BLaER1 (cell line): ENCODE measurements around the gene CRKL.

Experiments
- H3K27ac ChIP-seq: shearing (Covaris generic); formaldehyde crosslinking; 2 replicates; pipeline ENCODE4 v1.8.1; 2022
- H3K27me3 ChIP-seq: shearing (Covaris generic); formaldehyde crosslinking; 2 replicates; pipeline ENCODE4 v1.8.1; 2022
- H3K36me3 ChIP-seq: shearing (Covaris generic); formaldehyde crosslinking; 2 replicates; pipeline ENCODE4 v1.8.1; 2022
- H3K4me1 ChIP-seq: shearing (Covaris generic); formaldehyde crosslinking; 2 replicates; pipeline ENCODE4 v1.8.1; 2022
- H3K4me2 ChIP-seq: shearing (Covaris generic); formaldehyde crosslinking; 2 replicates; pipeline ENCODE4 v1.8.1; 2022
- H3K4me3 ChIP-seq: shearing (Covaris generic); formaldehyde crosslinking; 2 replicates; pipeline ENCODE4 v1.8.1; 2022
- H3K9ac ChIP-seq: shearing (Covaris generic); formaldehyde crosslinking; 2 replicates; pipeline ENCODE4 v1.8.1; 2022
- H3K9me3 ChIP-seq: shearing (Covaris generic); formaldehyde crosslinking; 2 replicates; pipeline ENCODE4 v1.8.1; 2022
- H4K20me1 ChIP-seq: shearing (Covaris generic); formaldehyde crosslinking; 2 replicates; pipeline ENCODE4 v1.8.1; 2022
- Cebpa-rat ChIP-seq: shearing (Covaris generic); IDR thresholded peaks from 2 replicates; pipeline ENCODE4 v1.8.1; 2022

CRKL gene, protein sequence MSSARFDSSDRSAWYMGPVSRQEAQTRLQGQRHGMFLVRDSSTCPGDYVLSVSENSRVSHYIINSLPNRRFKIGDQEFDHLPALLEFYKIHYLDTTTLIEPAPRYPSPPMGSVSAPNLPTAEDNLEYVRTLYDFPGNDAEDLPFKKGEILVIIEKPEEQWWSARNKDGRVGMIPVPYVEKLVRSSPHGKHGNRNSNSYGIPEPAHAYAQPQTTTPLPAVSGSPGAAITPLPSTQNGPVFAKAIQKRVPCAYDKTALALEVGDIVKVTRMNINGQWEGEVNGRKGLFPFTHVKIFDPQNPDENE

DNA sequence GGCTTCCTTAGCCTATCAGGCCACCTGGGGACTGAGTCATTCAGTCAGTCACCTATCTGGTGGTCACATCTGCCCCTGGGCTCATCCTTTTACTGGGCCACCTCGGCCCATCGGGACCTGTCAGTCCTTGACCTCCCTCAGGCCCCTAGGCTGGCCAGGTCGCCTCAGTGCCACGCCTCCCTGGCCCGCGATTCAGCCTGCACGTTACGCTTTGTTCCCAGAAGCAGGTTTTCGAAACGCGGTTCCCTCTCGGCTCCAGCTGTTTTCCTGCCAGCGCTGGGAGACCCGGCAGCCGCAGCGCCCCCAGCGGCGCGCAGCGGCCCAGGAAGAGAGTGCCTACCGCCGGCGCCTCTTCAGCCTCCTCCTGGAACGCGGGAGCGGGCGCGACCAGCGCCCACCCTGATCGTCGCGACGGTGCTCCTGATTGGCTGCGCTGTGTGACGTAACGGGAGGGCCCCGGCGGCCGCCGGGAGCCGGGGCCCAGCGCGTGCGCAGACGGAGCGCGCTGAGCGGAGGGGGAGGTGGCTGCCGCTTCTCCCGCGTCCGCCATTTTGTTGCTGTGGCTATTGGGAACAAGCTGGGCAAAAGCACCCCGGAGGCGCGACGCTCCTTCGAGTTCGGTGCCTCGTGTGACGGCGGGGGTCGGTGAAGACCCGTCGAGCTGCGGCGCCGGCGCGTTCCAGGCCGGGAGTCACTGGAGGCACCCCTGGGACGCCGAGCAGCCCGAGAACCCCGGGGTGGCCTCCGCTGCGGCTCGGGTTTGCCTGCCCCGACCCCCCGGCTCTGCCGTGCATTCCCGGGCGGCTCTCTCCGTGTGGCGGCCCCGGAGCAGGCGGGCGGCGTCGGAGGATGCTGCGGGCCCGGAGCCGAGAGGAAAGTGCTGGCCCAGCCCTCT lies at the start of gene CRKL:
TSS of gene CRKL (plus strand) at position 492 of the 895 bp plus-strand sequence. CDS start 528 bp downstream, outside the sequence.
- no peaks in the 10 kb centered on the region for H3K9me3 ChIP-seq
- H3K27me3 ChIP-seq, result no peaks in the 10 kb centered on the region
- H3K9ac ChIP-seq, result peak within 1 kb of the TSS; percentile 97
- peak within 1 kb of the TSS; percentile 96 for H3K27ac ChIP-seq
- H3K4me1 ChIP-seq, result peaks cover 25% of the 10 kb centered on the region
- no peak for TF ChIP-seq Cebpa-rat
- peak within 1 kb of the TSS; percentile 97 for H3K4me2 ChIP-seq
- peaks cover 2% of the 10 kb centered on the region; the same call in 1 of the 2 replicates for H3K36me3 ChIP-seq
- peaks cover 47% of the 10 kb centered on the region for H4K20me1 ChIP-seq
- H3K4me3 ChIP-seq, result peak within 1 kb of the TSS; percentile 95

DNA sequence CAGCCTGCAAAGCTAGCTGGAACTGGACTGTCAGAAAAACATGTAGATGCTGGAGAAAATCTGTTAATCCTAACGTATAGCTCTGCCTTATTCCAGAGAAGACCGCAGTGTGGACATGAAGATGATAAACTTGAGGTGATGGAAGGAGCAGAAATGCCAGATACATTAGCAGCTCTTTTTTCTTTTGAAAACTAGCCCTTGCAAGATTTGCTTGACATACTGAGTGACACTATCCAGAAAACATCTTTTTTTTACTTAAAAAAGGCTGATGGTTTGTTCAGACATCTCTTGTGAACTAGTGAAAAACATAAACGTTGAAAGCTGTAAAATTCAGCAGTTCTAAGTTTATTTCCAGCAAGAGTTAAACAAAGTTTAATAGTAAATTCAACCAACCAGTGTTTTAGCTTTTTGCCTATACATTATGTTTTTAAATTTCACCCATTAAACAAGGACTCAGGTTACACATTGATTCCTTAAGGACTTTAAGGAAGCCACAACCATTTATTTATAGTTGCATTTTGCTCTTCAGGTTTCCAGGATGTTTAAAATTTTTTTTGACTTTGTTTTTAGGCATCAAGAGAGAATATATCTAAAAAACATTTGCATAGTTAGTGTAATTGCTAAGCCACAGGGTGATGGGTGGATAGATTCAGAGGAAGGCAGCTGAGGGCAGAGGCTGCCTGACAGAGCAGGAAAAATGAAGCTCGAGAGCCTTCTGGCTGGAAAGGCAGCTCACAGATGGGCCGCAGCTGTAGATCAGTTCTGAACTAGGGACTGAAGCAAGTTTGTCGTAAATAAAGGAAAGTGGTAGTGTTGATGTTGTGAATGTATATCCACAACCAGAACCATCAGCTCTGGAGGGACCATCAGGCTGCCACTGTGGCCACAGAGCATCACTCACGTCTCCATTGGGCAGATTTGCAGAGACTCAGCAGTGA lies 48.9 kb upstream of the CRKL start:
- Histone ChIP-seq H3K9me3 (no peaks in the 10 kb centered on the region), H3K36me3 (peaks cover 83% of the 10 kb centered on the region), H3K4me2 (no peak overlapping the region), H4K20me1 (peaks cover 52% of the 10 kb centered on the region), H3K27ac (no peak overlapping the region), H3K9ac (0 out of 2 replicates have a peak overlapping the region, but pooled peaks have one; percentile 20), H3K4me3 (no peak overlapping the region), H3K27me3 (no peaks in the 10 kb centered on the region), H3K4me1 (peaks cover 29% of the 10 kb centered on the region)
- TF ChIP-seq Cebpa-rat, result no peak

DNA sequence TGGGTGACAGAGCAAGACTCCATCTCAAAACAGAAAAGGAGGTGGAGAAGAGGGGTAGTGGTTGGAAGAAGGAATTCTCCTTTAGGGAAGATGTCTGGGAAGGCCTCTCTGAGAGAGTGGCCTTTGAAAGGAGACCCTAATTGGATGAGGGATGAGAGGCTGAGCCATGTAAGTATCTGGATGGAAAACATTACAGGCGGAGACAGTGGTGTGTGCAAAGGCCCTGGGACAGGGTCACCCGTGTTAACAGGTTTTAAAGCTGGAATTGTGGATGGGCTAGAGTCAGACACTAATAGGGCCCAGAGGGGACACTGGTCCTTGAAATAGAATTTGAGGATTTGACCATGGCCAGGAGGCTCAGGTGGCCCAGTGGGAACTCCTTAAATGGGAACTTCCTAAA lies 48.0 kb upstream of the CRKL start:
- H3K4me3 ChIP-seq, result no peak overlapping the region
- no peak for TF ChIP-seq Cebpa-rat
- no peak overlapping the region for H3K9ac ChIP-seq
- H3K9me3 ChIP-seq, result no peaks in the 10 kb centered on the region
- H3K27ac ChIP-seq, result no peak overlapping the region
- H3K27me3 ChIP-seq, result no peaks in the 10 kb centered on the region
- H4K20me1 ChIP-seq, result peaks cover 43% of the 10 kb centered on the region
- H3K4me2 ChIP-seq, result no peak overlapping the region
- H3K36me3 ChIP-seq, result peaks cover 82% of the 10 kb centered on the region
- peaks cover 29% of the 10 kb centered on the region for H3K4me1 ChIP-seq

DNA sequence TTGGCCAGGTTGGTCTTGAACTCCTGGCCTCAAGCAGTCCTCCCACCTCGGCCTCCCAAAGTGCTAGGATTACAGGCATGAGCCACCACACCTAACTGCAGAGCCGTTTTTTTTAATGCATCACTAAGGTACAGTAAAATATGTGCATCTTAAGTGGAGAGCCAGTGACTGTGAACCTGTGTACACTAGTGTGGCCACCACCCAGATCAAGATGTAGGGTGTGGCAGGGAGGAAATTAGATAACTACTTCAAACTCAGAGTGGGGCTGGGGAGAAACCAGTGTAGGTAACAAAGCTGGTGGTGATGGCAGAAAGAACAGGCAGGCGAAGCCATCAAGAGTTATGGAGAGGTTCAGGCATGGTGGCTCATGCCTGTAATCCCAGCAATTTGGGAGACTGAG lies 44.0 kb upstream of the CRKL start:
- 0 out of 2 replicates have a peak, but pooled peaks cover 4% of the 10 kb centered on the region for H4K20me1 ChIP-seq
- no peak overlapping the region for H3K4me3 ChIP-seq
- no peaks in the 10 kb centered on the region for H3K27me3 ChIP-seq
- H3K9me3 ChIP-seq, result no peaks in the 10 kb centered on the region
- no peak overlapping the region for H3K9ac ChIP-seq
- H3K4me1 ChIP-seq, result peaks cover 16% of the 10 kb centered on the region
- H3K36me3 ChIP-seq, result peaks cover 84% of the 10 kb centered on the region
- TF ChIP-seq Cebpa-rat, result no peak
- H3K4me2 ChIP-seq, result no peak overlapping the region
- H3K27ac ChIP-seq, result no peak overlapping the region

DNA sequence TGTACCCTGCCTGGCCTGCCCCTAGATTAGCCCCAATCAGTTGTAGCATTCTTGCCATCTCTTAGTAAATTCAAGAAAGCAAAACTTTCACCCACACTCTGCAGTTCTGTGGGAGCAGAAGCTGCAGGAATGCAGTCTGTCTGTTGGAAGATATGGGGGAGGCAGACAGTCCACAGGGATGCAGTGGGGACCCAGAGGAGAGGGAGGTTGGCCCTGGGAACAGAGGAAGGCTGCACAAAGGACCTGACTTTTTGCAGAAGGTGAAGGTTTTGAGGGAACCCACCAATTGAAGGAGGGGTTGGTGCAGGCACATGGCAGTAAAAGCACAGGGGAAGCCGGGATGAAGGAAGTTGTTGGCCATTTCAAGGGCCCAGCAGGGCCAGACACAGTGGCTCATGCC lies 41.9 kb upstream of the CRKL start:
- H3K27me3 ChIP-seq, result no peaks in the 10 kb centered on the region
- H4K20me1 ChIP-seq, result no peaks in the 10 kb centered on the region
- H3K9ac ChIP-seq, result no peak overlapping the region
- H3K4me3 ChIP-seq, result no peak overlapping the region
- no peaks in the 10 kb centered on the region for H3K9me3 ChIP-seq
- peaks cover 76% of the 10 kb centered on the region for H3K36me3 ChIP-seq
- H3K4me2 ChIP-seq, result no peak overlapping the region
- TF ChIP-seq Cebpa-rat, result no peak
- H3K4me1 ChIP-seq, result peaks cover 10% of the 10 kb centered on the region
- no peak overlapping the region for H3K27ac ChIP-seq

DNA sequence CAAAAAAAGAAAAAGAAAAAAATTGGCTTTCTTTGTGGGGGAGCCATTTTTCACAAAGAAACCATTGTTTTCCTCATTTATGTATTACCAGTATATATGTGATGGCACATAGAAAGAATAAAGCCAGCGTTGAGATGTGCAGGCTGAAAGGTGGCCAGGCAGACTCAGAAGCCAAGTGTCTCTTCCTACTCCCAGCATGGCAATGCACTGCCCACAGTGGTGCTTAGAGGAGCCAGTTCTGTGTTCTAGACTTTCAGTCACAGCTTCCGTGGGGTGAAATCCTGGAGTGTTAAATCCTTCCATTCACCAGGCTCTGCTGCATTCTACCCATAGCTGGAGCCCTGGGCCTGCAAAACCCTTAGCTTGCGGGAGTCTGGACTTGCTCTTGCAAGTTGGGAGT lies 39.5 kb upstream of the CRKL start:
- no peak for TF ChIP-seq Cebpa-rat
- no peak overlapping the region for H3K9ac ChIP-seq
- H3K27me3 ChIP-seq, result no peaks in the 10 kb centered on the region
- H3K4me1 ChIP-seq, result peaks cover 10% of the 10 kb centered on the region
- no peak overlapping the region for H3K4me3 ChIP-seq
- peaks cover 80% of the 10 kb centered on the region for H3K36me3 ChIP-seq
- H4K20me1 ChIP-seq, result no peaks in the 10 kb centered on the region
- no peaks in the 10 kb centered on the region for H3K9me3 ChIP-seq
- H3K27ac ChIP-seq, result no peak overlapping the region
- H3K4me2 ChIP-seq, result no peak overlapping the region

DNA sequence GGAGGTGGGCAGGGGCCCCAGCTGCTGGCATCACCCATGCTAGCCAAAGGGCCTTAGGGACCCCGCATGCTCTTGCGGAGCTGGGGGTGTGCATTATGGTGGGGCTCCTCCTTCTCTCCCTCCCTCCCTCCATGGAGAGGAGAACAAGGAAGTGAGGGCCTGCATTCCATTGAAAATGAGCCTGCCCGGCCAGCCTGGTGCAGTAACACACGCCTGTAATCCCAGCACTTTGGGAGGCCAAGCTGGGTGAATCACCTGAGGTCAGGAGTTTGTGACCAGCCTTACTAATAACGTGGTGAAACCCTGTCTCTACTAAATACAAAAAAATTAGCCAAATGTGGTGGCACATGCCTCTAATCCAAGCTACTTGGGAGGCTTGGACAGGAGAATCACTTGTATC lies 36.0 kb upstream of the CRKL start:
- H4K20me1 ChIP-seq, result no peaks in the 10 kb centered on the region
- peaks cover 82% of the 10 kb centered on the region for H3K36me3 ChIP-seq
- no peaks in the 10 kb centered on the region for H3K27me3 ChIP-seq
- H3K27ac ChIP-seq, result no peak overlapping the region
- H3K9me3 ChIP-seq, result no peaks in the 10 kb centered on the region
- H3K4me1 ChIP-seq, result peaks cover 7% of the 10 kb centered on the region
- TF ChIP-seq Cebpa-rat, result no peak
- H3K9ac ChIP-seq, result no peak overlapping the region
- no peak overlapping the region for H3K4me3 ChIP-seq
- H3K4me2 ChIP-seq, result no peak overlapping the region

DNA sequence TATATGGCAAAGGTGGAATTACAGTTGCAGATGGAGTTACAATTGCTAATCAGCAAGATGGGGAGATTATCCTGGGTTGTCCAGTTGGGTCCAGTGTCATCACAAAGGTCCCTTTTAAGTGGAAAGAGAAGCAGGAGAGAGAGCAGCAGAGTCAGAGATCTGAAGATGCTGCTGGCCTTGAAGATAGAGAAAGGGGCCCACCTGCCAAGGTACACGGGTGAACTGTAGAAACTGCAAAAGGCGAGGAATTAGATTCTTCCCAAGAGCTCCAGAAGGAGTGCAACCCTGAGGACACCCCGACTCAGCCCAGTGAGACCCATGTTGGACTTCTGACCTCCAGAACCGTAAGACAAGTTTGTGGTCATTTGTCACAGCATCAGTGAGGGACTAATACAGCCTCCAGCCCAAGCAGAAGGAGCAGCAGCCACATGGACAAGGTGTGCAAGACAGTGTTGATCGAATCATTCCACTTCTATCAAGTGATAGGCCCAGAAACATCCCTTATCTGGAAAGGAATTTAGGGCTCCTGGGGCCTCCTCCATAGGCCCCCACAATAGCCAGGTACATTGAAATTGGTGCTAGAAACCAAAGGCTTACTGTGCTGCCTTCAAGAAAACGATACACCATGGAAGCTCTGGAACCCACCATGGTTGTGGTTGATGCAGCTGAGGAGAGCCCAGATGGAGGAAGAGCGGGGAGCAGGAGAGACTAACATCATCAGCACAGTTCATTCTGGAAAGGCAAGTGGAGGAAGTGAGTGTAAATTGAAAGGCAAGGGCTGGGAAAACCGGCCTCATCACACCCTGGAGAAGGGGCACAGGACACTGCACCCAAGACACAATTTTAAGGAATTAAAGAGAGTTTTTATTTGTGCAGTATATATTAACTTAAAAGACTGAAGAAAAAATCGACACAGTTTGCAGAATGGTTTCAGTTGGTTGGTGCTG lies 35.1 kb upstream of the CRKL start:
- TF ChIP-seq Cebpa-rat, result no peak
- Histone ChIP-seq H3K9ac (no peak overlapping the region), H3K27ac (no peak overlapping the region), H3K9me3 (no peaks in the 10 kb centered on the region), H3K27me3 (no peaks in the 10 kb centered on the region), H3K36me3 (peaks cover 87% of the 10 kb centered on the region), H3K4me2 (no peak overlapping the region), H3K4me3 (no peak overlapping the region), H4K20me1 (no peaks in the 10 kb centered on the region), H3K4me1 (no peaks in the 10 kb centered on the region)
